Small intestine (tissue), 7 donors: ENCODE data around the gene ERP29. TPM values are rescaled to one million over a fixed set of nuclear protein-coding genes. Genes with fewer than 3 reads are reported as not detected.
"Not testable (repeated sequence)": the region's sequence is repeated elsewhere in the genome, so short reads cannot be mapped to it uniquely, and the experiment has no call there.

ENCODE experiments used
- DNase-seq, 2 donors: peaks; one replicate each; pipeline versions ENCODE4 v3.0.0 to v3.0.0-alpha.2; 2013
- FAIRE-seq: peaks from 2 replicates; lab custom pipeline; 2012; peaks lifted over from hg19 to GRCh38; lab: Jason Lieb, UNC
- H3K27ac ChIP-seq, 3 donors: one replicate each; pipeline ENCODE4 v1.5.1; 2013; ENCODE audit warnings: low read length in 2 of 3, mild to moderate bottlenecking in 2 of 3, control low read depth in 1 of 3, inconsistent platforms in 1 of 3, low read depth in 1 of 3, moderate library complexity in 1 of 3
- H3K27me3 ChIP-seq, 3 donors: one replicate each; pipeline ENCODE4 v1.6.1; 2013; ENCODE audit warnings: low read length in 3 of 3, inconsistent platforms in 1 of 3; ENCODE audit not compliant: control insufficient read depth in 3 of 3, insufficient read depth in 3 of 3
- H3K36me3 ChIP-seq, 3 donors: one replicate each; pipeline ENCODE4 v1.6.1; 2013; ENCODE audit warnings: low read length in 3 of 3, inconsistent platforms in 1 of 3, low read depth in 1 of 3, mild to moderate bottlenecking in 1 of 3, moderate library complexity in 1 of 3; ENCODE audit not compliant: control insufficient read depth in 3 of 3, insufficient read depth in 2 of 3
- H3K4me1 ChIP-seq, 3 donors: one replicate each; pipeline ENCODE4 v1.6.1; 2013; ENCODE audit warnings: low read length in 2 of 3, inconsistent platforms in 1 of 3, low read depth in 1 of 3, mild to moderate bottlenecking in 1 of 3, moderate library complexity in 1 of 3; ENCODE audit not compliant: control insufficient read depth in 3 of 3, insufficient read depth in 2 of 3
- H3K4me3 ChIP-seq, 3 donors: one replicate each; pipeline ENCODE4 v1.5.1; 2013; ENCODE audit warnings: low read length in 3 of 3, control low read depth in 1 of 3, inconsistent platforms in 1 of 3, low read depth in 1 of 3, mild to moderate bottlenecking in 1 of 3, moderate library complexity in 1 of 3
- H3K9me3 ChIP-seq, 2 donors: one replicate each; pipeline ENCODE4 v1.6.1; 2013; ENCODE audit warnings: low read depth in 1 of 2, low read length in 1 of 2; ENCODE audit not compliant: control insufficient read depth in 2 of 2, insufficient read depth in 1 of 2
- WGBS, 3 donors: extraction: QIAGEN DNeasy Blood & Tissue Kit; methylation state at CpG; one replicate each; pipeline ENCODE4 v1.1.7; 2013; 5-methylcytosine and 5-hydroxymethylcytosine counted together
- polyA plus RNA-seq, 4 donors: library from polyadenylated mRNA; stranded (reverse) in 3 of 4; unstranded in 1 of 4; fragments of 200-250 nt in 3 of 4; fragments of 120-200 nt in 1 of 4; gene quantifications; one replicate each; pipeline versions ENCODE4 v1.2.1 to v1.2.3, GENCODE V29; 2013
- donor health status: healthy with polysubstance abuse.
- donor health status: control.
- donor health status: control.
- donor health status: Bipolar disorder and iron deficiency.
- donor health status: healthy.

ERP29 gene
- polyA plus RNA-seq, 4 donors = 64.9 to 213 (median 144) TPM

DNA sequence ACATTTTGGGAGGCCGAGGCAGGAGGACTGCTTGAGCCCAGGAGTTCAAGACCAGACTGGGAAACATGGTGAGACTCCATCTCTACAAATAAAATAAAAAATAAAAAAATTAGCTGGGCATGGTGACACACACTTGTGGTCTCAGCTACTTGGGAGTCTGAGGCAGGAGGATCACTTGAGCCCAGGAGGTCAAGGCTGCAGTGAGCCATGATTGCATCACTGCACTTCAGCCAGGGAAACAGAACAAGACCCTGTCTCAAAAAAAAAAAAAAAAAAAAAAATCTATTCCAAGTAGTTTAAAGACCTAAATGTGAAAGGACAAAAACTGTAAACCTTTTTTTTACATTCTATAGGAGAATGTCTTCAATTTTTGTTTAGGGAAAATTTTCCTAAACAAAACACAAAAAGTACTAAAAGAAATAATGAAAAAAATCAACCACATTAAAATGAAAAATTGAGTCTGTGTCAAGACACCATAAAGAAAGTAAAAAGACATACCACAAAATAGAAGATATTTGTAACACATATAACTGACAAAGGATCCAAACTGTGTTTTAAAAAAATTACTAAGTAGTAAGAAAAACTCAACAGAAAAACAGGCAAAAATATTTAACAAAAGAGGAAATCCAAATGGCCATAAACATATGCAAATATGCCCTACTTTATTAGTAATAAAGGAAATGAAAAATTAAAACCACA is 17.3 kb upstream of the ERP29 start:
- WGBS, 3 donors = 93 to 100% (median 100%) methylated on average over 1 of the region's 1 CpG
- Histone ChIP-seq H3K36me3 (no peaks in the 10 kb centered on the region), H3K27me3 (no peaks in the 10 kb centered on the region), H3K4me1 (no peaks in the 10 kb centered on the region), H3K4me3 (no peak overlapping the region), H3K9me3 (no peaks in the 10 kb centered on the region), H3K27ac (no peak overlapping the region)
- DNase-seq (no peak), FAIRE-seq (no peak)

DNA sequence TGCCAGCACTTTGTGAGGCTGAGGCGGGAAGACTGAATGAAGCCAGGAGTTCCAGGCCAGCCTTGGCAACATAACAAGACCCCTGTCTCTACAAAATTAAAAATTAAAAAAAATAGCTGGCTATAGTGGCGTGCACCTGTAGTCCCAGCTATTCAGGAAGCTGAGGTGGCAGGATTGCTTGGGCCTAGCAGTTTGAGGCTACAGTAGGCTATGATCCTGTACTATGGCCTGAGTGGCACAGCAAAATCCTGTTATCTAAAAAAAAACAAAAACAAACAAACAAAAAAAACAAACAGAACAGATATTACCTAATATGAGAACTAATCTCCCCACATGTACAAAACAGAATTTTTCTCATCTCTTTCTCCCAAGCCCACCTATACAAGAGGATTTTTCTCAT is 15.9 kb upstream of the ERP29 start:
- whole genome bisulfite sequencing, 3 donors = 91 to 100% (median 96%) methylated on average over 2 of the region's 2 CpGs
- FAIRE-seq = no peak

DNA sequence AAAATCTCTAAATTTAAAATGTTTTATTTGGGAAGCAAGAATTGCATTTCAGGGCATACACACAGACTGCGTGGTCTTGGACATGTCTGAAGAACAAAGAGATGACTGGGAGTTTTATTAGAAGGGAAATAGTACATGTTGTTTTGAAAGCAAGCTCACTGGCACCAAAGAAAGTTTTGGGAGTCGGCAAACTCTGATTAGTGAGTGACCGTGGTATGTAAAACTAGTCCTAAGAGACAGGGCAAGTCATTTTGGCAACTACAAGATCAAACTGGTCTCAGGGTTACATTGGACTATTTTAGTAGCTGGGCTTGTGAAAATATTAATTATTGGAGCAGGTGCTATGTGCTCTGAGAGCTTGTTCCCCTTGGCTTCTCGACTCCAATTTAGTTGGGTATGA is 15.2 kb upstream of the ERP29 start:
- no peaks in the 10 kb centered on the region for H3K4me1 ChIP-seq
- FAIRE-seq = no peak
- WGBS, 3 donors = 91 to 97% (median 96%) methylated on average over 4 of the region's 4 CpGs
- H3K36me3 ChIP-seq = no peaks in the 10 kb centered on the region
- H3K27me3 ChIP-seq = no peaks in the 10 kb centered on the region
- no peak overlapping the region for H3K27ac ChIP-seq
- H3K4me3 ChIP-seq = no peak overlapping the region
- no peak for DNase-seq
- H3K9me3 ChIP-seq = no peaks in the 10 kb centered on the region

More for the DNA sequence above, 15.9 kb upstream of the ERP29 start:
- Histone ChIP-seq H3K4me1 (no peaks in the 10 kb centered on the region), H3K27me3 (no peaks in the 10 kb centered on the region), H3K9me3 (no peaks in the 10 kb centered on the region), H3K27ac (no peak overlapping the region), H3K36me3 (no peaks in the 10 kb centered on the region), H3K4me3 (no peak overlapping the region)
- DNase-seq = no peak

DNA sequence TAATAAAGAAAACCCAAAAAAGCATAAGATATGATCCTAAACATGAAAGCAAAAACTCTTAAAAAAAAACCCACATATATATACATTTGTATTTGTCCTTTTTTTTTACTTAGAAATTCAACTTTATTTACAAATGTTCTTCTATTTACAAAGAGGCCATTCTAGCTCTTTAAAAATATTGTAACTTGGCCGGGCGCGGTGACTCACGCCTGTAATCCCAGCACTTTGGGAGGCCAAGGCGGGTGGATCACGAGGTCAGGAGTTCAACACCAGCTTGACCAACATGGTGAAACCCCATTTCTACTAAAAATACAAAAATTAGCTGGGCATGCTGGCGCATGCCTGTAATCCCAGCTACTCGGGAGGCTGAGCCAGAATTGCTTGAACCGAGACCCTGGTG is 14.1 kb upstream of the ERP29 start:
- H3K27ac ChIP-seq, H3K27me3 ChIP-seq, FAIRE-seq, H3K36me3 ChIP-seq, DNase-seq, H3K9me3 ChIP-seq, H3K4me1 ChIP-seq, H3K4me3 ChIP-seq: not testable (repeated sequence)
- 92 to 95% (median 93%) methylated on average over 9 of the region's 9 CpGs for WGBS, 3 donors

DNA sequence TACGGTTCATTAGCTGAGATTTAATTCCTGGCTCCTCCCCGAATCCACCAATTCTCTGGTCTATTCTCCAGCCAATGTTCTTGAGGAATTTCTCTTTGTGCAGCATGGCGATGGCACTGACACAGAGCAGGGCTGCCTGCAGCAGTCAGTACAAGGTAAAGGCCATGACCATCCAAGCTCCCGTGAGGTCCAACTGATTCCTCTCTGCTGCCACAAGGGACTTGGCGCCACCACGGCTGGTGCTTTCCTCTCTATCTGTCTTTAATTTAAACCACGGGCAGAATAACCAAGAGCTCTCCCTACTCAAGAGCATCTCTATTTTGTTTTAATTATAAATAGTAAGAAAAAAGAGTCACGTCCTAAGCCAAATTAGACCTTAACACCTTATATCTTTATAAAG is 12.4 kb upstream of the ERP29 start:
- Histone ChIP-seq H3K27me3 (no peaks in the 10 kb centered on the region), H3K4me3 (no peak overlapping the region), H3K27ac (no peak overlapping the region), H3K4me1 (no peaks in the 10 kb centered on the region), H3K9me3 (no peaks in the 10 kb centered on the region), H3K36me3 (peaks cover 0 to 5% (median 0%) of the 10 kb centered on the region in 3 donors)
- WGBS, 3 donors = 91 to 94% (median 92%) methylated on average over 8 of the region's 8 CpGs
- DNase-seq (no peak), FAIRE-seq (no peak)

DNA sequence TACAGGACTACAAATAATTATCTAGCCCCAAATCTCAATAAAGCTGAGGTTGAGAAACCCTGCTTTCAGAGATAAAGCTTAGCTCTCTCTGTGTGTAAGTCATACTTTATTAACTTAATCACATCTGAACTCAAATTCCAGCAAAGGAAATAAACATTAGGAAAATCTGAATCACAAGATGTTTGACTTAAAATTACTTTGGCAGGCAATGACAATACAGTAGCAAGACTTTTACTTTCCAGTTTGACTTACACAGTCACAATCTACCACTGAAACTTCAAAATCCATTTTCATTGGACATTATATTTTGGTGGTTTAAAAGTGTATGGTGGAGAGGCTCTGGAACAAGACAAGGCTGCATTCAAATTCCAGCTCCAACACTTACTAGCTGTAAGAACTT is 11.7 kb upstream of the ERP29 start:
- DNase-seq (no peak), FAIRE-seq (no peak)
- Histone ChIP-seq H3K9me3 (no peaks in the 10 kb centered on the region), H3K4me1 (no peaks in the 10 kb centered on the region), H3K36me3 (peaks cover 0 to 5% (median 0%) of the 10 kb centered on the region in 3 donors), H3K27ac (no peak overlapping the region), H3K4me3 (no peak overlapping the region), H3K27me3 (no peaks in the 10 kb centered on the region)

DNA sequence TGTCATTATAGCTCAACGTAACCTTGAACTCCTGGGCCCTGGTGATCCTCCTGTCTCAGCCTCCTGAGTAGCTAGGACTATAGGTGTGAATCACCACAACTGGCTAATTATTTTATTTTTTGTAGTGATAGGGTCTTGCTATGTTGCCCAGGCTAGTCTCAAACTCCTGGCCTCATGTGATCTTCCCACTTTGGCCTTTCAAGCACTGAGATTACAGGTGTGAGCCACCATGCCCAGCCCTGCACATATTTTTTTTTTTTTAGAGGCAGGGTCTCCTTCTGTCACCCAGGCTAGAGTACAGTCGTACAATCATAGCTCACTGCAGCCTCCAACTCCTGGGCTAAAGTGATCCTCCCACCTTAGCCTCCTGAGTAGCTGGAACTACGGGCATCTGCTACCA is 9.2 kb upstream of the ERP29 start:
- Histone ChIP-seq H3K4me3 (no peak overlapping the region), H3K27ac (no peak overlapping the region), H3K4me1 (no peaks in the 10 kb centered on the region), H3K27me3 (no peaks in the 10 kb centered on the region), H3K36me3 (peaks cover 0 to 5% (median 0%) of the 10 kb centered on the region in 3 donors), H3K9me3 (no peaks in the 10 kb centered on the region)
- DNase-seq (no peak), FAIRE-seq (no peak)
- WGBS, 3 donors = 97 to 98% (median 98%) methylated on average over 3 of the region's 3 CpGs

DNA sequence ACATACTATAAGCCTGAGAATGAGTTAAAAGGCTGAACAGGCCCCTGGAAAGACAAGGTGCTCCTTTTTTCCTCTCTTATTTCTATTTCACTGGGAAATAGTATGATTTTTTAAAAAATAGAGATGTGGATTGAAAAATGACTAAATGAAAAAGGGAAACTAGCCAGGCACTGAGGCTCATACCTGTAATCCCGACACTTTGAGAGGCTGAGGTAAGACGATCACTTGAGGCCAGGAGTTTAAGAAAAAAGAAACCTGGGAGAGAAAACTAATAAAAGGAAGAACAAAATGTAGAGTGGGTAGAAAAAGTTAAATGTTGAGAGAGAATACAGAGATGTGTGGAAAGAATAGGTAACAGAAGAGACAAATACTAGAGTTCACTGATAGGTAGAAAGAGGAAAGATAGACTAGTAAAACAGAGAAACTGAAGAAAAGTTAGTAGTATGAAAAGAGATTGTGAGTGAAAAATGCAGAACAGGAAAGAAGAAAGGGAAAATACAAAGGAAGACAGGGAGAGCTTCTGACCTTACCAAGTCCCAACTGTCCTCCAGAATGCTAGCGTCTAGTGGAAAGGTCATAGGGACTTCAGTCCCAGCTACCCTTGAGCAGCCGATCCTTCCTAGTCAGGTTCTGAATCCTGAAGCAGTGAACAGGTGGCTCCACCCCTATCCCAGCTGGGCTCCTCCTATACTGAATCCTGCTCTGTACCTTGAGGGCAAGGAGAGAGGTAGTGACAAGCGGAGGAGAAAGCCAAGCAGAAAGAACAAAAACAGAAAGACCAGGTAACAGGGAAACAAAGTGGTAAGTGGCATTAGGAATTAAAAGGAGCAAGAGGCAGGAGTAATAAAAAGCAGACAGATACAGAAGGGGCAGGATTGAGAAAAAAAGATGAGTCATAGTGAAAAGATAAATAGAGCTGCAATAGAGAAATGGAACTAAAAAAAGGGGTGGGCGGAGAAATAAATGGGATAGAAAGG is 7.5 kb upstream of the ERP29 start:
- WGBS, 3 donors = 43 to 63% (median 54%) methylated on average over 6 of the region's 6 CpGs

More for the DNA sequence above, 7.5 kb upstream of the ERP29 start:
- Histone ChIP-seq H3K27ac (no peak overlapping the region), H3K9me3 (no peaks in the 10 kb centered on the region), H3K4me1 (no peaks in the 10 kb centered on the region), H3K36me3 (peaks cover 0 to 9% (median 0%) of the 10 kb centered on the region in 3 donors), H3K4me3 (no peak overlapping the region), H3K27me3 (no peaks in the 10 kb centered on the region)
- no peak for FAIRE-seq
- DNase-seq = peak; percentile 76 to 88
